ENCODE measurements around the gene AFAP1L2.
"Not testable (repeated sequence)": the region's sequence is repeated elsewhere in the genome, so short reads cannot be mapped to it uniquely, and the experiment has no call there.

Gene AFAP1L2

GRCh38 chr10:114334301-114334700 lies 70.0 kb downstream of the AFAP1L2 start:
- no peak for DNase-seq

GRCh38 chr10:114333441-114333840 lies 70.9 kb downstream of the AFAP1L2 start:
- not testable (repeated sequence) for DNase-seq

GRCh38 chr10:114332301-114333192 lies 71.8 kb downstream of the AFAP1L2 start:
- no peak for DNase-seq

GRCh38 chr10:114329634-114330365 lies 74.5 kb downstream of the AFAP1L2 start:
- no peak for DNase-seq

- DNase-seq, result no peak
Measured at GRCh38 chr10:114328874-114329273, 75.4 kb downstream of the AFAP1L2 start.

GRCh38 chr10:114328441-114328812 lies 75.9 kb downstream of the AFAP1L2 start:
- DNase-seq, result no peak

- no peak for DNase-seq
Measured at GRCh38 chr10:114327537-114328440, 76.5 kb downstream of the AFAP1L2 start.

GRCh38 chr10:114326795-114327194 lies 77.5 kb downstream of the AFAP1L2 start:
- no peak for DNase-seq

GRCh38 chr10:114323023-114323422 lies 81.3 kb downstream of the AFAP1L2 start:
- no peak for DNase-seq

GRCh38 chr10:114322344-114322743 lies 82.0 kb downstream of the AFAP1L2 start:
- DNase-seq, result no peak

GRCh38 chr10:114320249-114321116 lies 83.8 kb downstream of the AFAP1L2 start:
- no peak for DNase-seq

GRCh38 chr10:114319406-114320248 lies 84.7 kb downstream of the AFAP1L2 start:
- DNase-seq, result no peak

GRCh38 chr10:114316744-114317143 lies 87.6 kb downstream of the AFAP1L2 start:
- no peak for DNase-seq

GRCh38 chr10:114315566-114316420 lies 88.5 kb downstream of the AFAP1L2 start:
- DNase-seq, result no peak

- no peak for DNase-seq
Measured at GRCh38 chr10:114313866-114314265, 90.4 kb downstream of the AFAP1L2 start.

- no peak for DNase-seq
Measured at GRCh38 chr10:114313139-114313538, 91.2 kb downstream of the AFAP1L2 start.

GRCh38 chr10:114311496-114312209 lies 92.6 kb downstream of the AFAP1L2 start:
- no peak for DNase-seq

GRCh38 chr10:114311023-114311422 lies 93.3 kb downstream of the AFAP1L2 start:
- no peak for DNase-seq

- no peak for DNase-seq
Measured at GRCh38 chr10:114310346-114310745, 94.0 kb downstream of the AFAP1L2 start.

- DNase-seq, result no peak
Measured at GRCh38 chr10:114309364-114309651, 95.0 kb downstream of the AFAP1L2 start.

Data from activated CD4-positive, alpha-beta T cell treated with anti-CD3 and anti-CD28 coated beads, Interleukin-2, Interleukin-6, amounts not matched to agents 100 ng/mL and 50 ng/mL, durations not matched to agents 16 hours and 8 hours (primary cell).